GM18861 (cell line): ENCODE measurements around the gene CKAP5.

Experiments used
- ATAC-seq: cut with Tn5 transposase; IDR thresholded peaks from one replicate; pipeline ENCODE4 v1.9.1; 2021; ENCODE audit not compliant: unreplicated experiment

The CKAP5 gene

GRCh38 chr11:46769636-46770221 lies 76.4 kb downstream of the CKAP5 start:
- ATAC-seq = no peak

GRCh38 chr11:46766656-46767055 lies 79.4 kb downstream of the CKAP5 start:
- no peak for ATAC-seq

GRCh38 chr11:46762248-46762647 lies 83.8 kb downstream of the CKAP5 start:
- no peak for ATAC-seq

- no peak for ATAC-seq
Measured at GRCh38 chr11:46761807-46762206, 84.3 kb downstream of the CKAP5 start.

GRCh38 chr11:46760429-46761128 lies 85.5 kb downstream of the CKAP5 start:
- no peak for ATAC-seq

- ATAC-seq = no peak
Measured at GRCh38 chr11:46759196-46759595, 86.9 kb downstream of the CKAP5 start.

GRCh38 chr11:46755962-46756361 lies 90.1 kb downstream of the CKAP5 start:
- ATAC-seq = no peak

- no peak for ATAC-seq
Measured at GRCh38 chr11:46747150-46747549, 98.9 kb downstream of the CKAP5 start.

- no peak for ATAC-seq
Measured at GRCh38 chr11:46745995-46746394, 100.1 kb downstream of the CKAP5 start.

GRCh38 chr11:46745328-46745727 lies 100.8 kb downstream of the CKAP5 start:
- no peak for ATAC-seq

GRCh38 chr11:46743693-46744339 lies 102.3 kb downstream of the CKAP5 start:
- no peak for ATAC-seq

- ATAC-seq = no peak
Measured at GRCh38 chr11:46743043-46743442, 103.0 kb downstream of the CKAP5 start.

GRCh38 chr11:46741600-46742484 lies 104.2 kb downstream of the CKAP5 start:
- no peak for ATAC-seq

GRCh38 chr11:46738887-46739286 lies 107.2 kb downstream of the CKAP5 start:
- no peak for ATAC-seq

GRCh38 chr11:46737699-46738098 lies 108.4 kb downstream of the CKAP5 start:
- no peak for ATAC-seq

GRCh38 chr11:46736615-46737014 lies 109.5 kb downstream of the CKAP5 start:
- no peak for ATAC-seq

GRCh38 chr11:46736146-46736545 lies 109.9 kb downstream of the CKAP5 start:
- no peak for ATAC-seq

GRCh38 chr11:46733234-46733633 lies 112.8 kb downstream of the CKAP5 start:
- ATAC-seq = no peak

- ATAC-seq = no peak
Measured at GRCh38 chr11:46731545-46731944, 114.5 kb downstream of the CKAP5 start.

- no peak for ATAC-seq
Measured at GRCh38 chr11:46729110-46730027, 116.7 kb downstream of the CKAP5 start.
